Measurements from ENCODE around the gene MGLL. TPM values are rescaled to one million over a fixed set of nuclear protein-coding genes. Genes with fewer than 3 reads are reported as not detected.

The MGLL gene
- total and polyA plus RNA-seq, 9 of the 15 experiments (the other 6 are each of a cell fraction or from before 2014, with no cell fraction given), result 0.12 to 0.32 (median 0.18) TPM; not detected in 6

GRCh38 chr3:127777921-127778656 lies 44.2 kb downstream of the MGLL start:
- ATAC-seq (no peak), FAIRE-seq (no peak), DNase-seq (ENCODE audit: extremely low read depth in 1 of 4, low spot score in 3 of 4) (no peak)
- Histone ChIP-seq H3K4me3 (no peak overlapping the region), H3K36me3 (ENCODE audit: control insufficient read depth, insufficient read depth, low read length) (no peaks in the 10 kb centered on the region), H3K27ac (ENCODE audit: extremely low read depth, low read depth, low read length) (no peak overlapping the region), H3K4me1 (replicated peaks in 1 of 2; ENCODE audit: control insufficient read depth in 2 of 2, insufficient read depth in 2 of 2, low read length in 2 of 2) (no peaks in the 10 kb centered on the region), H2AFZ (ENCODE audit: low read depth, low read length) (no peak overlapping the region), H3K9me1 (ENCODE audit: control insufficient read depth, insufficient read depth, low read length) (no peaks in the 10 kb centered on the region), H3K9me3 (replicated peaks; ENCODE audit: control insufficient read depth, insufficient read depth, low read depth, low read length) (no peaks in the 10 kb centered on the region), H4K20me1 (replicated peaks; ENCODE audit: control insufficient read depth, insufficient read depth, low read length) (no peaks in the 10 kb centered on the region), H3K9ac (ENCODE audit: insufficient read depth in 1 of 2, low read depth in 2 of 2, low read length in 2 of 2) (no peak overlapping the region), H3K4me2 (ENCODE audit: insufficient read depth, low read length) (no peak overlapping the region), H3K27me3 (ENCODE audit: control insufficient read depth in 2 of 2, insufficient read depth in 2 of 2, low read length in 2 of 2) (peaks cover 6 to 40% of the 10 kb centered on the region in 2 experiments), H3K79me2 (ENCODE audit: control insufficient read depth, insufficient read depth, low read length) (no peaks in the 10 kb centered on the region)
- BruUV-seq (replicated peaks), result no TSS peak
- POLR2A ChIA-PET, result interaction anchor here (0.9 kb wide), 1 partner anchor 242 kb away, joined by 3 read pairs; no protein-coding TSS in a partner anchor
- in situ Hi-C loops (cut with MboI), result no loop called here
- CTCF ChIA-PET (ENCODE audit: low intra/inter-chr PET ratio), result no interaction called here
- WGBS (ENCODE audit: insufficient coverage, low coverage, missing lambda C conversion rate), result 2% methylated on average over 7 of the region's 11 CpGs
- no peak for TF ChIP-seq KLF16 (IDR thresholded peaks at IDR 0.05)
- TF ChIP-seq ZNF511 (CRISPR knock-in tag; IDR thresholded peaks at IDR 0.05), result no peak
- no peak for TF ChIP-seq U2AF1 (optimal IDR thresholded peaks at IDR 0.05; ENCODE audit: low read depth, low read length)
- no peak for TF ChIP-seq GATA2 (CRISPR knock-in tag; IDR thresholded peaks at IDR 0.05)
- no peak for TF ChIP-seq BHLHE40 (IDR thresholded peaks at IDR 0.05; ENCODE audit: low read length)
- no peak for TF ChIP-seq FOXP4 (CRISPR knock-in tag; IDR thresholded peaks at IDR 0.05; ENCODE audit: borderline replicate concordance)
- TF ChIP-seq DPF2 (IDR thresholded peaks at IDR 0.05), result no peak
- TF ChIP-seq ZKSCAN8 (CRISPR knock-in tag; IDR thresholded peaks at IDR 0.05), result no peak
- no peak for TF ChIP-seq KLF10 (CRISPR knock-in tag; IDR thresholded peaks at IDR 0.05)
- no peak for TF ChIP-seq ZNF316 (IDR thresholded peaks at IDR 0.05)
- TF ChIP-seq JUNB (CRISPR knock-in tag; conservative IDR thresholded peaks at IDR 0.05), result no peak
- no peak for TF ChIP-seq SMARCA4 (IDR thresholded peaks at IDR 0.05)
- no peak for TF ChIP-seq GTF2E2 (tag; IDR thresholded peaks at IDR 0.05)
- TF ChIP-seq SMAD1 (IDR thresholded peaks at IDR 0.05; ENCODE audit: low read depth, low read length, partially characterized antibody), result no peak
- intact Hi-C loops (cut with micrococcal nuclease), result no loop called here
